ENCODE data around the gene TUBA4A. TPM values are rescaled to one million over a fixed set of nuclear protein-coding genes. Genes with fewer than 3 reads are reported as not detected.

Gene TUBA4A
- total RNA-seq, 1 donor from 2014 or later, result 18.0 TPM

GRCh38 chr2:219291394-219291793 lies 37.7 kb upstream of the TUBA4A start:
- Histone ChIP-seq H3K9me3 (ENCODE audit: insufficient read depth, low read depth, low read length) (no peaks in the 10 kb centered on the region), H3K4me2 (ENCODE audit: low read length) (no peak overlapping the region), H3K36me3 (ENCODE audit: insufficient read depth, low read length) (peaks cover 2% of the 10 kb centered on the region), H3K27ac (ENCODE audit: low read depth, low read length) (no peak overlapping the region), H3K9ac (ENCODE audit: low read length) (no peak overlapping the region), H3K4me3 (ENCODE audit: insufficient read depth, low read depth, low read length) (no peak overlapping the region), H3K27me3 (ENCODE audit: insufficient read depth, low read length) (no peaks in the 10 kb centered on the region), H3K79me2 (ENCODE audit: insufficient read depth, low read length) (no peaks in the 10 kb centered on the region), H2AFZ (ENCODE audit: low read depth, low read length) (no peak overlapping the region), H3K4me1 (ENCODE audit: insufficient read depth, low read length) (peaks cover 22% of the 10 kb centered on the region), H4K20me1 (ENCODE audit: insufficient read depth, low read length) (no peaks in the 10 kb centered on the region)
- Mint-ChIP-seq H3K4me3 (ENCODE audit: unreplicated experiment) (no peak overlapping the region), H3K4me1 (ENCODE audit: low read depth, unreplicated experiment) (peaks cover 7% of the 10 kb centered on the region), H3K27ac (ENCODE audit: unreplicated experiment) (no peak overlapping the region), H3K36me3 (ENCODE audit: low read depth, unreplicated experiment) (peaks cover 10% of the 10 kb centered on the region), H3K27me3 (ENCODE audit: low read depth, unreplicated experiment) (peaks cover 2% of the 10 kb centered on the region), H3K9me3 (ENCODE audit: unreplicated experiment) (no peaks in the 10 kb centered on the region)
- FAIRE-seq (no peak), DNase-seq (ENCODE audit: low read depth) (no peak)
- TF ChIP-seq CTCF (IDR thresholded peaks at IDR 0.05; ENCODE audit: insufficient read depth, low read depth, low read length) (no peak), EZH2 (IDR thresholded peaks at IDR 0.05; ENCODE audit: insufficient read depth, low read length) (no peak)

- peaks cover 28% of the 10 kb centered on the region for H3K4me1 ChIP-seq (ENCODE audit: insufficient read depth, low read length)
- H3K9me3 Mint-ChIP-seq (ENCODE audit: unreplicated experiment), result no peaks in the 10 kb centered on the region
- H3K27me3 ChIP-seq (ENCODE audit: insufficient read depth, low read length), result no peaks in the 10 kb centered on the region
- DNase-seq (ENCODE audit: low read depth) (no peak), FAIRE-seq (no peak)
- H3K27ac ChIP-seq (ENCODE audit: low read depth, low read length), result no peak overlapping the region
- H3K27me3 Mint-ChIP-seq (ENCODE audit: low read depth, unreplicated experiment), result peaks cover 2% of the 10 kb centered on the region
- no peak for TF ChIP-seq CTCF (IDR thresholded peaks at IDR 0.05; ENCODE audit: insufficient read depth, low read depth, low read length)
- H3K4me1 Mint-ChIP-seq (ENCODE audit: low read depth, unreplicated experiment), result peaks cover 11% of the 10 kb centered on the region
- H3K79me2 ChIP-seq (ENCODE audit: insufficient read depth, low read length), result no peaks in the 10 kb centered on the region
- no peak overlapping the region for H2AFZ ChIP-seq (ENCODE audit: low read depth, low read length)
- H3K36me3 Mint-ChIP-seq (ENCODE audit: low read depth, unreplicated experiment), result peaks cover 13% of the 10 kb centered on the region
- H3K4me3 Mint-ChIP-seq (ENCODE audit: unreplicated experiment), result no peak overlapping the region
- no peak overlapping the region for H3K4me2 ChIP-seq (ENCODE audit: low read length)
- H3K4me3 ChIP-seq (ENCODE audit: insufficient read depth, low read depth, low read length), result no peak overlapping the region
- H3K9me3 ChIP-seq (ENCODE audit: insufficient read depth, low read depth, low read length), result no peaks in the 10 kb centered on the region
- H3K9ac ChIP-seq (ENCODE audit: low read length), result no peak overlapping the region
- peaks cover 2% of the 10 kb centered on the region for H3K36me3 ChIP-seq (ENCODE audit: insufficient read depth, low read length)
- no peak overlapping the region for H3K27ac Mint-ChIP-seq (ENCODE audit: unreplicated experiment)
- H4K20me1 ChIP-seq (ENCODE audit: insufficient read depth, low read length), result no peaks in the 10 kb centered on the region
Measured at GRCh38 chr2:219290381-219291171, 36.9 kb upstream of the TUBA4A start.

All from astrocyte (in vitro differentiated cells and primary cell).